HEK293 (cell line): ENCODE results near the gene MUC13.

ENCODE experiments used
- CTCF ChIA-PET: fragments of 350-600 bp; formaldehyde crosslinking; extraction: SDS; loops from one replicate; lab custom pipeline; 2021; ENCODE audit warnings: antibody characterized with exemption; lab: Yijun Ruan, JAX
- POLR2A ChIA-PET: fragments of 300-600 bp; formaldehyde crosslinking; extraction: SDS; loops from one replicate; lab custom pipeline; 2020; ENCODE audit warnings: antibody characterized with exemption, inconsistent platforms; lab: Yijun Ruan, JAX
- H3K27ac ChIP-seq: fragments of 200-500 bp; sonication (Bioruptor generic); 2 replicates; pipeline ENCODE4 v1.5.1; 2014; ENCODE audit warnings: low read depth, low read length, control low read depth, inconsistent platforms; ENCODE audit errors: extremely low read depth
- H3K36me3 ChIP-seq, 2 experiments: fragments of 200-500 bp in 1 of 2; sonication (Bioruptor generic) in 1 of 2; 1 replicate in 1 of 2; 2 replicates in 1 of 2; pipeline ENCODE4 v1.5.1; 2014 to 2017; ENCODE audit warnings: inconsistent platforms in 2 of 2, low read length in 2 of 2; ENCODE audit not compliant: control insufficient read depth in 2 of 2, insufficient read depth in 1 of 2
- H3K4me1 ChIP-seq: fragments of 200-500 bp; sonication (Bioruptor generic); 2 replicates; pipeline ENCODE4 v1.5.1; 2014; ENCODE audit warnings: mild to moderate bottlenecking, low read length, inconsistent platforms; ENCODE audit not compliant: control insufficient read depth, insufficient read depth
- H3K4me3 ChIP-seq: 2 replicates; pipeline ENCODE4 v1.5.1; 2011; ENCODE audit warnings: low read depth, mild to moderate bottlenecking, control low read depth, low read length, moderate library complexity
- H3K9me3 ChIP-seq: fragments of 200-500 bp; sonication (Bioruptor generic); 2 replicates; pipeline ENCODE4 v1.5.1; 2014; ENCODE audit warnings: low read depth, low read length, inconsistent platforms; ENCODE audit not compliant: control insufficient read depth, insufficient read depth
- BCL11A ChIP-seq: fragments of 450-650 bp; formaldehyde crosslinking; IDR thresholded peaks from 2 replicates; pipeline ENCODE4 v1.5.1; 2016; ENCODE audit warnings: low read depth, missing biosample characterization, missing genetic modification characterization
- GFI1B ChIP-seq: fragments of 450-650 bp; formaldehyde crosslinking; IDR thresholded peaks from 2 replicates; pipeline ENCODE4 v1.5.1; 2016; ENCODE audit warnings: missing biosample characterization, missing genetic modification characterization
- GLIS1 ChIP-seq: fragments of 450-650 bp; formaldehyde crosslinking; IDR thresholded peaks from 2 replicates; pipeline ENCODE4 v1.5.1; 2016; ENCODE audit warnings: missing biosample characterization, missing genetic modification characterization
- ZFP3 ChIP-seq: fragments of 450-650 bp; formaldehyde crosslinking; IDR thresholded peaks from 2 replicates; pipeline ENCODE4 v1.5.1; 2016; ENCODE audit warnings: low read depth, missing biosample characterization, missing genetic modification characterization
- ZNF10 ChIP-seq: fragments of 450-650 bp; formaldehyde crosslinking; IDR thresholded peaks from 2 replicates; pipeline ENCODE4 v1.5.1; 2017; ENCODE audit warnings: missing biosample characterization, missing genetic modification characterization
- ZNF16 ChIP-seq: fragments of 450-650 bp; formaldehyde crosslinking; IDR thresholded peaks from 2 replicates; pipeline ENCODE4 v1.5.1; 2016; ENCODE audit warnings: low read depth, missing biosample characterization, missing genetic modification characterization
- ZNF23 ChIP-seq: fragments of 450-650 bp; formaldehyde crosslinking; IDR thresholded peaks from 2 replicates; pipeline ENCODE4 v1.5.1; 2016; ENCODE audit warnings: missing biosample characterization, missing genetic modification characterization, borderline replicate concordance
- ZNF311 ChIP-seq: fragments of 450-650 bp; formaldehyde crosslinking; IDR thresholded peaks from 2 replicates; pipeline ENCODE4 v1.5.1; 2017; ENCODE audit warnings: missing biosample characterization, missing genetic modification characterization, borderline replicate concordance
- ZNF404 ChIP-seq: fragments of 450-650 bp; formaldehyde crosslinking; IDR thresholded peaks from 2 replicates; pipeline ENCODE4 v1.5.1; 2017; ENCODE audit warnings: missing biosample characterization, missing genetic modification characterization
- ZNF423 ChIP-seq: fragments of 450-650 bp; formaldehyde crosslinking; IDR thresholded peaks from 2 replicates; pipeline ENCODE4 v1.5.1; 2016; ENCODE audit warnings: missing biosample characterization, missing genetic modification characterization
- ZNF449 ChIP-seq: fragments of 450-650 bp; formaldehyde crosslinking; IDR thresholded peaks from 2 replicates; pipeline ENCODE4 v1.5.1; 2017; ENCODE audit warnings: missing biosample characterization, mild to moderate bottlenecking, missing genetic modification characterization, moderate library complexity
- ZNF518A ChIP-seq: fragments of 450-650 bp; formaldehyde crosslinking; conservative IDR thresholded peaks from 2 replicates; pipeline ENCODE4 v1.5.1; 2016; ENCODE audit warnings: low read depth, missing biosample characterization, missing genetic modification characterization
- ZNF529 ChIP-seq: fragments of 450-650 bp; formaldehyde crosslinking; IDR thresholded peaks from 2 replicates; pipeline ENCODE4 v1.5.1; 2017; ENCODE audit warnings: missing genetic modification characterization, missing biosample characterization; ENCODE audit not compliant: insufficient replicate concordance
- ZNF549 ChIP-seq: fragments of 450-650 bp; IDR thresholded peaks from 2 replicates; pipeline ENCODE4 v1.5.1; 2018; ENCODE audit warnings: missing biosample characterization, missing genetic modification characterization, mild to moderate bottlenecking, inconsistent platforms, moderate library complexity
- ZNF664 ChIP-seq: fragments of 450-650 bp; formaldehyde crosslinking; IDR thresholded peaks from 2 replicates; pipeline ENCODE4 v1.5.1; 2016; ENCODE audit warnings: missing biosample characterization, missing genetic modification characterization
- ZNF707 ChIP-seq: fragments of 450-650 bp; formaldehyde crosslinking; IDR thresholded peaks from 2 replicates; pipeline ENCODE4 v1.5.1; 2016; ENCODE audit warnings: missing biosample characterization, missing genetic modification characterization
- ZNF76 ChIP-seq: fragments of 450-650 bp; formaldehyde crosslinking; IDR thresholded peaks from 2 replicates; pipeline ENCODE4; 2016; ENCODE audit warnings: low read depth, missing biosample characterization, missing genetic modification characterization, borderline replicate concordance
- ZNF785 ChIP-seq: fragments of 450-650 bp; formaldehyde crosslinking; IDR thresholded peaks from 2 replicates; pipeline ENCODE4 v1.5.1; 2016; ENCODE audit warnings: missing biosample characterization, missing genetic modification characterization
- ZNF843 ChIP-seq: fragments of 450-650 bp; formaldehyde crosslinking; IDR thresholded peaks from 2 replicates; pipeline ENCODE4 v1.5.1; 2016; ENCODE audit warnings: missing biosample characterization, missing genetic modification characterization
- ZSCAN23 ChIP-seq: fragments of 450-650 bp; formaldehyde crosslinking; IDR thresholded peaks from 2 replicates; pipeline ENCODE4 v1.5.1; 2016; ENCODE audit warnings: missing biosample characterization, missing genetic modification characterization
- TF ChIP-seq, protein P1 (sequence below): fragments of 450-650 bp; formaldehyde crosslinking; IDR thresholded peaks from 2 replicates; pipeline ENCODE4 v1.5.1; 2016; ENCODE audit warnings: missing biosample characterization, missing genetic modification characterization
- TF ChIP-seq, protein P2 (sequence below): fragments of 450-650 bp; formaldehyde crosslinking; IDR thresholded peaks from 2 replicates; pipeline ENCODE4 v1.5.1; 2017; ENCODE audit warnings: missing biosample characterization, missing genetic modification characterization

The MUC13 gene

GRCh38 chr3:124877674-124878073 lies 56.9 kb downstream of the MUC13 start:
- TF ChIP-seq ZNF449 (tag by site-specific recombination): no peak
- no peak for TF ChIP-seq ZNF404 (tag by site-specific recombination)
- TF ChIP-seq GFI1B (tag by site-specific recombination): no peak
- TF ChIP-seq, protein P1, sequence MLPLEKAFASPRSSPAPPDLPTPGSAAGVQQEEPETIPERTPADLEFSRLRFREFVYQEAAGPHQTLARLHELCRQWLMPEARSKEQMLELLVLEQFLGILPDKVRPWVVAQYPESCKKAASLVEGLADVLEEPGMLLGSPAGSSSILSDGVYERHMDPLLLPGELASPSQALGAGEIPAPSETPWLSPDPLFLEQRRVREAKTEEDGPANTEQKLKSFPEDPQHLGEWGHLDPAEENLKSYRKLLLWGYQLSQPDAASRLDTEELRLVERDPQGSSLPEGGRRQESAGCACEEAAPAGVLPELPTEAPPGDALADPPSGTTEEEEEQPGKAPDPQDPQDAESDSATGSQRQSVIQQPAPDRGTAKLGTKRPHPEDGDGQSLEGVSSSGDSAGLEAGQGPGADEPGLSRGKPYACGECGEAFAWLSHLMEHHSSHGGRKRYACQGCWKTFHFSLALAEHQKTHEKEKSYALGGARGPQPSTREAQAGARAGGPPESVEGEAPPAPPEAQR: no peak
- TF ChIP-seq ZNF664 (tag by site-specific recombination): no peak
- no peak for TF ChIP-seq ZNF23
- TF ChIP-seq ZNF707: no peak
- TF ChIP-seq ZSCAN23: no peak
- TF ChIP-seq, protein P2, sequence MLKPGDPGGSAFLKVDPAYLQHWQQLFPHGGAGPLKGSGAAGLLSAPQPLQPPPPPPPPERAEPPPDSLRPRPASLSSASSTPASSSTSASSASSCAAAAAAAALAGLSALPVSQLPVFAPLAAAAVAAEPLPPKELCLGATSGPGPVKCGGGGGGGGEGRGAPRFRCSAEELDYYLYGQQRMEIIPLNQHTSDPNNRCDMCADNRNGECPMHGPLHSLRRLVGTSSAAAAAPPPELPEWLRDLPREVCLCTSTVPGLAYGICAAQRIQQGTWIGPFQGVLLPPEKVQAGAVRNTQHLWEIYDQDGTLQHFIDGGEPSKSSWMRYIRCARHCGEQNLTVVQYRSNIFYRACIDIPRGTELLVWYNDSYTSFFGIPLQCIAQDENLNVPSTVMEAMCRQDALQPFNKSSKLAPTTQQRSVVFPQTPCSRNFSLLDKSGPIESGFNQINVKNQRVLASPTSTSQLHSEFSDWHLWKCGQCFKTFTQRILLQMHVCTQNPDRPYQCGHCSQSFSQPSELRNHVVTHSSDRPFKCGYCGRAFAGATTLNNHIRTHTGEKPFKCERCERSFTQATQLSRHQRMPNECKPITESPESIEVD (tag by site-specific recombination): no peak
- TF ChIP-seq ZNF76: no peak
- TF ChIP-seq ZNF518A (tag by site-specific recombination): no peak
- no peak for TF ChIP-seq ZNF423 (tag by site-specific recombination)
- no peak for TF ChIP-seq ZNF549
- TF ChIP-seq ZNF529: no peak
- TF ChIP-seq ZFP3 (tag by site-specific recombination): no peak
- no peak for TF ChIP-seq ZNF311
- TF ChIP-seq ZNF16 (tag by site-specific recombination): no peak
- no peaks in the 10 kb centered on the region for H3K4me1 ChIP-seq
- H3K27ac ChIP-seq: no peak overlapping the region
- no peaks in the 10 kb centered on the region for H3K36me3 ChIP-seq
- POLR2A ChIA-PET: no interaction called here
- CTCF ChIA-PET: no interaction called here
- no peaks in the 10 kb centered on the region for H3K9me3 ChIP-seq
- H3K4me3 ChIP-seq: no peak overlapping the region

DNA sequence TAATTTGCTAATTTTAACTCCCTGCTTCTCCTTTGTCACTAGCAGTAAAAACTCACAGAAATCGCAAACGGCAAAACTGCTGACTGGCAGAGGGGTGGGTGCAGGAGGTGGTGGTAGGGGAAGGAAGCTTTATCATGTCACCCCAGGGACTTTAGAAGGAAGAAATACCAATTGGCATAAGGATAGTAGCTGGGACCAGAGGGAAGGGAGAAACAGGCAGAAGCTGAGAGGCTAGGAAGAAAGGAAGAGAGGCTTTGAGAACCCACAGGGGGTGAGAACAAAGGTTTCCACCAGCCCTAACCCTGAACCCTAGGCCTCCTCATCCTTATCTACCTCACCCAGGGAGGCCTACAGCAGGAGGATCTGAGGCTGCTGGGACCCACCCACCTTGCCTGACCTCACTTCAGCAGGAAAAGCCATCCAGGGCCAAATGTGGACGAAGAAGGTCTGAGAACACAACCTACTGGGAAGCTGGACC lies 58.1 kb downstream of the MUC13 start:
- no peak overlapping the region for H3K27ac ChIP-seq
- ChIA-PET POLR2A (no interaction called here), CTCF (interaction anchor here (0.6 to 0.7 kb wide), 2 partner anchors 14 to 316 kb away, joined by 3 read pairs; no protein-coding TSS in a partner anchor)
- H3K9me3 ChIP-seq: no peaks in the 10 kb centered on the region
- H3K4me3 ChIP-seq: no peak overlapping the region
- no peaks in the 10 kb centered on the region; a peak in 1 of 3 replicates for H3K36me3 ChIP-seq
- no peaks in the 10 kb centered on the region for H3K4me1 ChIP-seq
- no peak for TF ChIP-seq ZNF785 (tag by site-specific recombination)
- no peak for TF ChIP-seq ZNF10 (tag by site-specific recombination)
- peak; percentile 85 for TF ChIP-seq GLIS1 (tag by site-specific recombination)
- no peak for TF ChIP-seq BCL11A (tag by site-specific recombination)
- no peak for TF ChIP-seq ZNF518A (tag by site-specific recombination)
- no peak for TF ChIP-seq ZNF843 (tag by site-specific recombination)
